Choroid plexus epithelial cell (primary cell): ENCODE results near the gene CRISPLD2.

Experiments
- DNase-seq: peaks from one replicate; pipeline ENCODE4 v3.0.0-alpha.2; 2010; ENCODE audit warnings: low read depth
- H3K4me3 ChIP-seq: 2 replicates; pipeline ENCODE4 v1.5.1; 2011; ENCODE audit warnings: low read depth, mild to moderate bottlenecking, control low read depth, low read length, moderate library complexity
- CTCF ChIP-seq: conservative IDR thresholded peaks from 2 replicates; pipeline ENCODE4 v1.5.1; 2011; ENCODE audit warnings: low read depth, mild to moderate bottlenecking, control low read depth, inconsistent platforms, low read length, moderate library complexity

The CRISPLD2 gene

DNA sequence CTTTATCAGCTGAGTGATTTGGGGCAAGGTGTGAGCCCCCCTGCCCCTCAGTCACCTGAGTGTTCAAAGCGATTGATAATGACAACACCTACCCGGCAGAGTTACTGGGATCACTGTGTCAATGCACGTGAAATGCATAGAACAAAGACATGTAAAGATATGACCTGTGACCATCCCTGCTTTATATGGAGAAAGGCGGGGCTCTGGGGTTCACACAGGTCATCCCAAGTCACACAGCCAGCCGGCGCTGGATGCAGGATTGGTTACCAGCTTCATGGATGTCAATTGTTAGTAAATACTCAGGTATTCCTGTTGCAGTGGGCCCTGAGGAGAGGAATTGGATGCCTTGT, 64.4 kb downstream of the CRISPLD2 start:
- no peak for DNase-seq
- no peak overlapping the region for H3K4me3 ChIP-seq
- no peak for TF ChIP-seq CTCF

GRCh38 chr16:84884596-84885341, 65.0 kb downstream of the CRISPLD2 start:
- H3K4me3 ChIP-seq, result no peak overlapping the region
- DNase-seq, result peak; percentile 28
- TF ChIP-seq CTCF, result no peak

DNA sequence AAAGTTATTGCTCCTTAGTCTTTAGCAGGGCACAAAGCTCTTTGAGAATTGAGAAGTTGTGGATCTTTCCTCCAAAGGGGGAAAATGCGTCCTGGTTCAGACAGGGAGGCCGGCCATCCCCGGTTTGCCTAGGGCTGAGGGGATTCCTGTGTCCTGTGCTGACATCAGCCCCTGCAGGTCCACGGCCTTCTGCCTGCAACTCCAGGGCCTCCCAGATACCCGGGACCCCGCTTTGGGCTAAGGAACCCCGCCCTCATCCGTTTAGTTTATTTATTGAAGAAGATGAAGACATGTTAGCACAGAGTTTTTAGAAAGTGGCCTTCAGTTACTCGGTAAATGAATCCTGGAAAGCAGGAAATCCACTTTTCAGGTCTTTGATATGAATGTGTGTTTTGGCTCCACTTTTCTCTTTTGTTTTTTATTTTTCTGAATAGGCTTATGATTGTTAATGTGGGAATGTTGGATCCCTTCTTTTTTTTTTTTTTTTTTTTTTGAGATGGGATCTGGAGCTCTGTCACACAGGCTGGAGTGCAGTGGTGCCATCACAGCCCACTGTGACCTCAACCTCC, 65.6 kb downstream of the CRISPLD2 start:
- peak; percentile 12 for DNase-seq
- no peak for TF ChIP-seq CTCF
- no peak overlapping the region for H3K4me3 ChIP-seq

DNA sequence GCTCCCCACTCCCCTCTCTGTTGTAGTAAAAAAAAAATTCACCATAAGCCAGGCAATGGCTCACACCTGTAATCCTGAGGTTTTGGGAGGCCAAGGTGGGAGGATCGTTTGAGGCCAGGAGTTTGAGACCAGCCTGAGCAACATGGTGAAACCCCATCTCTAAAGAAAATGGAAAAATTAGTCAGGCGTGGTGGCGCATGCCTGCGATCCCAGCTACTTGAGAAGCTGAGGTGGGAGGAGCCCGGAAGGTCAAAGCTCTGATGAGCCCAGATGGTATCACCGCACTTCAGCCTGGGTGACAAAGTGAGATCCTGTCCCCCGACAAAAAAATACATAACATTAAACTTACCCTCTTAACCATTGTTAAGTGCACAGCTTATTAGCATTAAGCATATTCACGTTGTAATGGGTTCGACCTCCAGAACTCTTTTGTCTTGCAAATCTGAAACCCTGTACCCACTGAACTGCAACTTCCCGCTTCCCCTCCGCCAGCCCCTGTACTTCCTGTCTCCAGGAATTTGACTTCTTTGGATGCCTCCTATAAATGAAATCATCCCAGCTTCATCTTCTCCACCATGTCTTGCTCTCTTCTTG, 66.8 kb downstream of the CRISPLD2 start:
- TF ChIP-seq CTCF, result no peak
- no peak for DNase-seq
- H3K4me3 ChIP-seq, result no peak overlapping the region

- no peak for DNase-seq
- no peak for TF ChIP-seq CTCF
- no peak overlapping the region for H3K4me3 ChIP-seq
Observed at GRCh38 chr16:84887207-84887606, 67.4 kb downstream of the CRISPLD2 start.

DNA sequence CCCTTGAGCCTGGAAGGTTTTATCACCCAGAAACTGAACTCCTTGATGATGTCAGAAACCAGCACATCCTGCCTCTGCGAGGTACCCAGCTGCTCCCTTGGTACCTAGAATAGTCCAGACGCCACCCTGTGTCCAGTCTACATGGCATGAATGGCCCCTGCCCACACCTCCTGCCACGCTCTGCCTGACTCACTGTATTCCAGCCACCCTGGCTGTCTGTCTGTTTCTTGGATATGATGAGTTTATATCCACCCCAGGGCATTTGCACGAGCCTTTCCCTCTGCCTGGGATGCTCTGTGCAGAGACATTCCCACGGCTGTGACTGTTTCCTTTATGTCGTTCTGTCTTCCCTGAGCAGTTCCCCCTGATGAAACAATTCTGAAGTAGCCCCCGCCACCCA, 68.7 kb downstream of the CRISPLD2 start:
- H3K4me3 ChIP-seq, result no peak overlapping the region
- no peak for DNase-seq
- no peak for TF ChIP-seq CTCF
